Nucleus accumbens (tissue), 56 donors: Measurements from ENCODE around the gene HVCN1.
"Not testable (repeated sequence)": the region's sequence is repeated elsewhere in the genome, so short reads cannot be mapped to it uniquely, and the experiment has no call there.

Experiments
- DNase-seq, 56 donors: peaks; one replicate each; lab custom pipeline; 2025; lab: John Stamatoyannopoulos, UW

HVCN1 gene

DNA sequence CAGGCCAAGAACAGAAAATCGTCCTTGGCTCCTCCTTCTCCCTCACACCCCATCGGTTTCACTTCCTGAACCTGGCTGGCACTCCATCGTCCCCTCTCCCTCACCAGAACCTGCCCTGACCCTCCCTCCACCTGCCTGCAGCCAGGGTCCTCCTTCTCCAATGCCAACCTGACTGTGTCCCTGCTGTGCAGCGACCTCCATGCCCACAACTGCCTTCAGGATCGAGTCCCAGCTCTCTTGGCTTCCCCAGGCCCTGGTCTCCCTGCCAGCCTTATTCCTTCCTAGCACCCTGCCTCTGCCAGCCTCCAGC is 19.8 kb downstream of the HVCN1 start:
- DNase-seq = no peak

DNA sequence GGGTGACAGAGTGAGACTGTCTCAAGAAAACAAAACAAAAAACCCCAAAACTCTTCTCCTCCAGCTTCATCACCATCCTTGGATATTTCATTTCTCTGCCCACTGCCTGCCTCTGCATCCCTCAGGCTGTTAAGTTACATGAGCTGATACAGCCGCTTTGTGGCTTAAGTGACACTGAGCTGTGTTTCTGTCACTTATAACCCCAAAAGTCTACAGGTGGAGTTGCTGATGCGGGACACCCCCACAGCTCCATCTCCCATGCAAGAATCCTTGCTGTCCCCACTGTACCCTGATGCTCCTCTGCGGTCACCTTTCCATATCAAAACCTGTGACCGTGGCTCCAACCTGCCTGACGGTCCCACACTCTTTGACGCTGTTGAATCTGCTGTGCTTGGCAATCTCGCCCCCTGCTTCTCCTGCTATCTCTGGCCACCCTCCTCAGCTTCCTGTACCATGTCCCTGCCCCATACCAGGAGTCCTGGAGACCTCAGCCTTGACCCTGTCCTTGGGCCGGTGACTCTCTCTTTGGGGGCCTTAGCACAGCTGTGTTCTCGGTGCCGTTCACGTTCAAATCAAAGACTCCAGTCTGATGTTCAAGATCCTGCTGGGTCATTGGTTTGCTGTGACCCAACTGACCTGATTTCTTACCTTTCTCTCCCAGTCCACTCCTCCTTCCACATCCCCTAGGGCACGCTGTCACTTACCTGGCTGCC is 20.3 kb downstream of the HVCN1 start:
- DNase-seq = no peak

DNA sequence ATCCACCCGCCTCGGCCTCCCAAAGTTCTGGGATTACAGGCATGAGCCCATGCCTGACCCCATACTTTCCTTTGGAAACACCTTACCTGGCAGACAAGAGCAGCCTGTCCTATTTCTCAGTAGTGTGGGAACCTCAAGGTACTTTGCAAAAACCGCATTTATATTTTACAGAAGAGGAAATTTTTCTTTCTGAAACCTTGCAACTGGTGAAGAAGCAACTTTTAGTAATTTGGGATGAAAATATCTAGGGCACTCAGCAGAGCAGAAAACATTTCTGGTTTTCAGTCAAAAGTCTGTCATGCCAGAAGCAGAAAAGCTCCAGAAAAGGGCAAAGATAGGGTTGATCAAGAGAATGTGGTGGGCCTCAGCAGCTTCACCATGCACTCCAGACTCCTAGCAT is 21.2 kb downstream of the HVCN1 start:
- no peak for DNase-seq

DNA sequence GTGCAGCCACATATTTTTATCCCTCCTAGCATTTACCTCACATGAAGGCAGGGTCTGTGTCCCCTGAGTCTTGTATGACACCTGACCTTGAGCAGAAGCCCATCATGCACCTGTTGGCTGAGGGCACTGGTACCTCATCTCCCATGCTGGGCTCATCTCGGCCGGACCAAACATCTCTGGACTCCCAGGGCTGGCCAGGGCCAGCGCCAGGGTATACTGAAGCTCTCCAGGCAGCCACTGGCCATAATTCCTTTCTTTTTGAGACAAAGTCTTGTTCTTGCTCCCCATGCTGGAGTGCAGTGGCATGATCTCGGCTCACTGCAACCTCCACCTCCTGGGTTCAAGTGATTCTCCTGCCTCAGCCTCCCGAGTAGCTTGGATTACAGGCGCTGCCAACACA is 22.0 kb downstream of the HVCN1 start:
- DNase-seq = no peak

DNA sequence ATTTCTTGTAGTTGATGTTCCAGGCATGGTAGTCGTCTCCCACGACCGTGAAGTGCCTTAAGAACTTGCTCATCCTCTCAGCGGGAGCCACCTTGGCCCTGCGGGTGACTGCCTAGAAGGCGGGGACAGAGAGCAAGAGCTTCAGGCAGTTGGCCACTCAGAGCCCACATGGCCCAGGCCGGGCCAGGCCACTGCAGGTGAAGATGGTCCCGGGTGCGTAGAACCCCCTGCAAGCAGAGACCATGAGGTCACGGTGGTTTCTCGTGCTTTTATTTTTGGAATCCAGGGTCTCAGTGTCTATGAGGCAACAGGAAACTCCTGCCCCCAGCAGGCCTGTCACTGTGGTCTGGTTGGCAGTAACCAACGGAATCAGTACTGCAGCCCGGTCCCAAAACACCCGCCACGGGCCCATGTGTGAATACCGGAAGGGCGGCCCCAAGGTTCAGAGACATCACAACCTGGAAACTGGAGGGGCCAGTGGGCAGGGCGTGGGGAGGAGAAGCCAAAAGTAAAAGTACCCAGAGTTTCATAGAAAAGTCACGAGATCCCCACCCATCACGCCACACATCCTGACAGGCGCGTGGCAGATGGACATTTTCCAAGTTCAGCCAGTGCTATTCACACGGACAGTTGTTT is 27.5 kb downstream of the HVCN1 start:
- DNase-seq = peak in 1 of 56 donors; percentile 9

DNA sequence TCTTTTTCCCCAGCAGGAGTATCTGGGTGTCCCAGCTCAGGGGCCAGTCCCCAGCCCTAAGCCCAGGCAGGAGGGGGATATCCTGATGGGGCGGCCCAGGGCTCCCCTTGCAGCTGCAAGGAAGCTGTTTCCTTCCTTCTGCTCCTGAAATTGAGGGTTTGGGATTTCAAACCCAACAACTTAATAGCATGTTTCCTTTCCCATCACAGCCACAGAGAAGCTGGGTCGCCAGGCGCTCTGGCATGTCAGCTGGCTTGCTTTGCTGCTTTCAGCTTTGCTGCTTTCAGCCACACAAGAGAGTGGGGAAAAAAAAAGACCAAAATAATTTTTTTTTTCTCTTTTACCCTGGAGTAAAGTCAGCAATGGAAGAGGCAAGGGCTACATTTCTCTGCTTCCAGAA is 30.0 kb downstream of the HVCN1 start:
- peak in 8 of 56 donors; percentile 7 to 39 (median 16) for DNase-seq

DNA sequence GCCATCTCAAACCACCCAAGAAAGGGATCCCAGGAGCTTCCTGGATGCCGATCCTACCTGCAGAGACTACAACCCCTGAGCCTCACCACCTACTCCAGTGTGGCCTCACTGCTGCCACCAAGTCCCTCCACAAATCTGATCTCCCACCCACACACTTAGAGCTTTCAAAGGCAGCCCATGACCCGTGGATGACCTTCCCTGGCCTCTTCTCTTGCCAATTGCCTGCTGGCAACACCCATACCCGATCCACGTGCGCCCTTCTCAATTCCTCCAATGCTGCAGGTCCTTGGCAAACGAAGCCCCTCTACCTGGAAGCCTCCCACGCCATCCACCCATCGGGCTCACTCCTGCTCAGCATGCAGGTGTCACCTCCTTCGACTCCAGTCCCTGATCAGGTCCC is 30.7 kb downstream of the HVCN1 start:
- DNase-seq = no peak

DNA sequence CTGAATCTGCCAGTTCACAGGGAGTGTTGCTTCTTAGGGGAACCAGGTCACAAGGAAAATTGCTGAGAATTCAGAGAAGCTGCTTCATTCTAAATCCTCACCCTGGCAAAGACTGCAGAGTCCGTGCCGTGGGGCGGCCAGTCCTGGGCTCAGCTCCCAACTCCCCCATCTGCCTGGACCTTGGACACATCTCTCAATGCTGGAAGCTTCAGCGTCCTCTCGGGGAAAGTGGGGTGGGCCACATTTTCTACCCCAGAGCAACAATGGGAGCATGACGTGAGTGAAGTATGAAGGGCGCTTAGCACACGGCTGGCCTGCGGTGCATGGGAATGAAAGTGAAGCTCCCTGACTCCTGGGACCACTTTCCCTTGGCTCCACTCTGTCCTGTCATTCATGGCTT is 31.2 kb downstream of the HVCN1 start:
- peak in 37 of 56 donors; percentile 4 to 66 (median 27) for DNase-seq

DNA sequence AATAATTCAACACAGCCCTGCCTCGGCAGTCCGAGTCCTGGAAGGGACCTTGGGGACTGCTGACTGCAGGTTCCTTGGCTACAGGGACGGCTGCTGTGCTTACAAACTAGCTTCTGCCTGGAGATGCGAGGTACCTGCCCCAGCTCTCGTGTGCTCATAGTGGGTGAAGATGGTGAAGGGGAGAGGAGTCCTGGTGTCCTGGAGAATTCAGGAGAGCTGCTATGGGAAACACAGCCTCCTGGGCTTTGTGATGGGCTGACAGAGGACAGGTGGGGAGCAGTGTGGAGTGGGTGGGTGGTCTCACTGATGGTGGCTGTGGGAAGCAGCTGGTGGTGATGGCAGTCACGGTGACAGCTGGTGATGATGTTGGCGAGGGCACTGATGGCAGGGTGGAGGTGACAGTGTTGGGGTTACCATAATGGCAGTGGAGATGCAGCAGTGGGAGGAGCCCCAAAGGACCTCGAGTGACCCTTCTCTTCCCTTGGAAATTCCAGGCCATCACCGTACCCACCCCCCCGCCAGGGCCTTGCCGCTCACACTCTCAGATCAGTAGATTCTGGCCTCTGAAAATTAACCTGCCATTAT is 32.8 kb downstream of the HVCN1 start:
- DNase-seq = peak in 1 of 56 donors; percentile 23

DNA sequence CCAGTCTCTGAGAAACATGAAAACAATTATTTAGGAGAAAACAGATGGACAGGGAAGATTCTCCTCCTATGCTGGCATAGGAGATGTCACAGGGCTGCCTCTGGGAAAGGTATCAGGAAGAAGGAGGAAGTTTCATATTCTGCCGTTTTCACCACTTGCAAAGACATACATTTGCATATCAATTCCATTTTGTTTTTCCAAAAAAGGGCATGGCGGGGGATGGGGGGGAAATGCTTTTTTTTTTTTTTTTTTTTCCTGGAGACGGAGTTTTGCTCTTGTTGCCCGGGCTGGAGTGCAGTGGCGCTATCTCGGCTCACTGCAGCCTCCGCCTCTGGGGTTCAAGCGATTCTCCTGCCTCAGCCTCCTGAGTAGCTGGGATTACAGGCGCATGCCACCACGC is 34.7 kb downstream of the HVCN1 start:
- not testable (repeated sequence) for DNase-seq

DNA sequence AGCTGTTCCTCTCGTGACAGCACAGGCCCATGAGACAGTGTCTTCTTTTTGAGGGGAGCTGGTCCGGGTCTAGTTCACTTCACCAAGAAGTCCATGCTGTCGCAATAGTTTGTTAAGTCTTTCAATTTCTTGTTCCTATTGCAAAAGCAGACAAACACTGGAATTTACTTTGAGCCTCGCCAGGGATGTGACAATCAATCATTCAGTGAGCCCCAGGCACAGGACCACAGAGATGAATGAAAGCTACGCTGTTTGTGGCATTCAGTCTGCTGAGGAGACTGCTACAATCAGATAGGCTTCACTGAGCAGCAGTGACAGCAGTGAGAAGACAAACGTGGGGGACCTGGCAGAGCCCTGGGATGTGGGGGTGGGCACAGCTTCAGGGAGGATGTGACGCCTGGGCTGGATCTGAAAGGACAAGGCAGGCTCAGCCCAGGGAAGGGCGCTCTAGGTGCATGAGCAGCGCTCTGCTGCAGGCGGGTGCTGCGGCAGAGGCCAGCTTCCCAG is 39.5 kb downstream of the HVCN1 start:
- peak in 30 of 56 donors; percentile 12 to 69 (median 28) for DNase-seq

DNA sequence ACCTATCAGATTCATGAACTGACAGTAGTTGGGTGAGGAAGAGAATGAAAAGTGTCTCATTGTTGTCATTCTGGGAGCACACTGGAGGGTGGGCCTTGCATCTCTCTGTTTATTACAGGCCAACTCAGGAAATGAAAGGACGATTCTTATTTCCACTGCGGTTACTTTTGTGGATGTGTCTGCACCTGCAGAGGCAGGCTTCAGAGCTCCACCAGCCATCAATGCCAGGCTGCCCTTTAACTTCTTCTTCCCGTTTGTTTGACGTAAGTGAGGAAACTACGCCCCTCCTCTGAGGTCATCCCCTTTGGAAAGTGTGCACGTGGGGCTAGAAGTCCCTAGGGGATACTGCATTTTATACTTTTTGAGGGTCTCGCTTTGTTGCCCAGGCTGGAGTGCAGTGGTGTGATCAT is 41.3 kb downstream of the HVCN1 start:
- DNase-seq = no peak

DNA sequence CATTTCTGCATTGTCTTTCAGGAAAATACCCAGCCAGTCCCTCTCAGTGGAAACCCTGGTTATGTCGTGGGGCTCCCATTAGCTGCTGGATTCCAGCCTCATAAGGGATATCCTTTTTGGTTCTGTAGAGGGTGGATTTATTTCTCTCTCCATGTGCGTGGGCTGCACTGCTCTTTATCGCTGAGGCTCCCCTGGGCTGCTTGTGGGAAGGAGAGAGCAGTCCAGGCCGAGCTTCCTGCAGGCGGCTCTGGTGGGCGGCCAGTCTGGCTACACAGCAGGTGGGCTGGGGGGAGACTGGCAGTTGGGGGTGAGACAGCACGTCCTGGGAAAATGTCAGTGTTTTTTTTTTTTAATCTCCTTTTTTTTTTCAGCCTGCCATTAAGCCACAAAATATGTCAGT is 47.4 kb downstream of the HVCN1 start:
- peak in 20 of 56 donors; percentile 6 to 41 (median 22) for DNase-seq

DNA sequence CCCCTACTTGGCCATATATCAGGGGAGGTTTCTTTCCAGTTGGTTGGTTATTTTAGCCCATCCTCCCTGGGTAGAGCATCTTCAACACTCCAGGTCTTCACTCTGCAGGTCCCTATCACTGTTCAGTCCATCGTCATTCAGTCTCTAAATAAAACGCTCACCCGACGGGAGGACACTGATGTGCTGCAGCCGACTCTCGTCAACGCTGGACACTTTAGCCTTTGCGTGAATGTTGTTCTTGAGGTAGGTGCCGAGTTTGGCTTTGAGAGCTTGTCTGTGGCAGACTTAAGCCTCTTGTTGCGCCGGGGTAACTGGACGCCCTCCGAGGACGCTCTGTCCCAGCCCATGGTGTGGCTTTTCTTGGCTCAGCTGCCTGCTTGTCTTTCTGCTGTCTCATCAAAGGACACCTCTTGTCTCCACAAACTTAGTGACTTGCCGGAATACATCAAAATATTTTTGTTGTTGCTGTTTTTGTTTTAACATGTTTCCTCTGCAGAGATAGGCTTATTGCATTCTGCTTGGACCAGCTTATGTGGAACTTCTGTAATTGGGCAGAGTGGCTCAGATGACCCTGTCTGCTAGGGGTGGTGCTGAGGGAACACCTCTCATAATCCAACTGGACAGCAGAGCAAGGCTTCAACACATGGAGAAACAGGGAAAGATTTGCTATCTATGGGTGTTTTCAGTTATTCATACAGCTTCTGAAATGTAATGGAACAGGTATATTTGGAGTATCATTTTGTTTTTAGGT is 48.5 kb downstream of the HVCN1 start:
- peak in 21 of 56 donors; percentile 10 to 65 (median 33) for DNase-seq

DNA sequence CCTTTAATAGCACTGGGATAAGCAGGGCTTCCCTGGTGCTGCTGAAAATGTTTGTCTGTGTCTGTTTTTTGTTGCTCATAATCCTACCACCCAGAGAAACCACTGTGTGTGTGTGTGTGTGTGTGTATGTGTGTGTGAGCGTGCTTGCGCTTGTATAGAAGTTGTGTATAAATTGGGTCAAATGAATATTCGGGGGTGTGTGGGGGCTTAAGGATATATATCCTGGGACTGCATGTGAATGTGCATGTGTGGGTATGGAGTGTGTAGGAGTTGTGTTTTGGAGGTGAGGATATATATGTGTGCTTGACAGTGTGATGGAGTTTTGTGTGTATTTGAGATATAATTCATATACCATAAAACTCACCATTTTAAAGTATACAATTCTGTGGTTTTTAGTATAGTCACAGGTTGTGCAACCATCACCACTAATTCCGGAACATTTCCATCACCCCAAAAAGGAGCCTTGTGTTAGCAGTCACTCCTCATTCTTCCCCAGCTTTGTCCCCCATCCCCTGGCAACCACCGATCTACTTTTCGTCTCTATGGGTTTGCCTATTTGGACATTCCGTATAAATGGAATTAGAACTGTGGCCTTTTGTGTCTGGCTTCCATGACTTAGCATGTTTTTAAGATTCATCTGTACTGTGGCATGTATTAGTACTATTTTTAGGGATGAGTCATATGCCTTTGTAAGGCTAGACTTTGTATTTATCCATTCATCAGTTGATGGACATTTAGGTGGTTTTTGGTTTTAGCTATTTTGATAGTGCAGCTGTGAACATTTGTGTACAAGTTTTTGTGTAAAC is 49.4 kb downstream of the HVCN1 start:
- peak in 2 of 56 donors; percentile 13 to 27 for DNase-seq

DNA sequence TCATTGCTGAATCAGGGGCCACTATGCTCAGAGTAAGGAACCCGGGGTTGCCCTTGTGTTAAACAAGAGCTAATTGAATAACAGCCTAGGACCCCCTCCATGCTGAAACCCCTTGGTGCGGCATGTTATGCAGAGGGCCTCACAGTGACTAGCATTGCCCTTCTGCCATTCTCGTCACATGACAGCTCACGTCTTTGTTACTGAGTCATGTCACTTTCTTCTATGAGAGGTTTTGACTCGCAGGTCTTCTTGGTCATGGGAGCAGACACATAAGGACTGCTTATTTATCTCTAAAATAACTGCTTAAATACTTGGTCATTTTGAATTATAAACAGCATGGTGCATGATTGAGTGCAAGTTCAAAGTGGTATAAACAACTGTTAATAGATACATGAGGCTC is 50.1 kb downstream of the HVCN1 start:
- DNase-seq = no peak

DNA sequence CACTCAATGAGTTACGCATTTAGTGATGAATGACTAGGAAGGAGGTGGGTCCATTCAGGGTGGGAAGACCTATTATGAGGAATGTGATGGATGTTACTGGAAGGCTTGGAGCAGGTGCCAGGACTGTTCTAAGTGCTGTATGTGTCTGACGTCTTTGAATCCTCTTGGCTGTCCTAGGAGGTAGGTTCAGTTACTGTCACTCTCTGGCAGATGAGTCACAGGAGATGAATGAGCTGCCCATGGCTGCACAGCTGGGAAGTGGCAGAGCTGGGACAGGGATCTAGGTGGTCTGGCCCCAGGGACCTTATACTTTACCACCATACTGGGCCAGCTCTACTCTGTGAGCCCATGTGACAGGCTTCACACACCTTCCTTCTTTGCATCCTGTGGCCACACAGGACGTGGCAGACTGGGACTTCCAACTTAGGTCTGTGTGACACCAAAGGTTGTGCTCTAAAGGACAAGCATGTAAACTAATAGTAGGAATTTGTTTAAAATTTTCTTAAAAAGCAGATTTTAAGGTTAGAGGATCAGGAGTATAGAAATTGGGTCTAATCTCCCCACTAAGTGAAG is 51.0 kb downstream of the HVCN1 start:
- DNase-seq = no peak

DNA sequence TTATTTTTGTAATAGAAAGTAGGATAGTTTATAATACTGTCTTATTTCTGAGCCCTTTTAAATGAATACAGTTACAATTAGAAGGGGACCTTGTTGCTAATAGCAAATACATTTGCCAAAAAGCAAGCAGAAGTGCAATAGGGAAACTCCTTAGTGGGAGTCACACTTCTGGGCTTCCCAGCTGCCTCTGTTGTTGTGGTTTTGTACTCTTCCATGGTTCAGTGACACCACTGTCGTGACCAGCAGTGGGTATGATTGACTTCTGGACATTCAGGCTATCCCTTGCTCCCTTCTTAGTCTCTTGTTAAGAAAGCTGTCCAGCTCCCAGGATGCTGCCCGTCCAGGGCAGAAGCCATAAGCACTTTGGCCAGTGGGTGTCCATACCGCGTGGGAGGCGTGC is 52.4 kb downstream of the HVCN1 start:
- DNase-seq = no peak

DNA sequence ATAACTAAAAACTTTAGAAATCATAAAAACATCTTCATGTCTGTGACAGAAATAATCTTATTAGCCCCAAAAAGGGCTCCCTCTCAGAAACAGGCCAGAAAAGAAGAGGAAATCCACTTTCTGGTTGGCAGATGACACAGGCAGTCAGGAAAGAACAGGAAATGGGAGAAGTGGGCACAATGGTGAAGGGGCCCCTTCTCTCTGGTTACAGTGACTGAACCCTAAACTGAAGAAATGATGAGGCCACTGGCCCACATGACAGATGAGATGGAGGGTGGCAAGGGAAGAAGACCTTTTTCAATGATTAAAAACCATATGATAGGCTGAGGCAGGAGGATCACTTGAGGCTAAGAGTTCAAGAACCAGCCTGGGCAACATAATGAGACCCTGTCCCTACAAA is 53.9 kb downstream of the HVCN1 start:
- DNase-seq = no peak
